HepG2 (cell line): ENCODE results near the gene TMED6. TPM values are rescaled to one million over a fixed set of nuclear protein-coding genes. Genes with fewer than 3 reads are reported as not detected.
A peak's percentile ranks its signal among the peaks of the same experiment; 100 is the strongest.

Experiments
- EZH2 ChIP-seq: conservative IDR thresholded peaks from 2 replicates; pipeline ENCODE4 v1.6.1; 2012; ENCODE audit warnings: mild to moderate bottlenecking, low read depth, low read length, moderate library complexity
- LCORL ChIP-seq, 2 experiments: fragments of 450-650 bp in 1 of 2; sonication (generic) in 1 of 2; formaldehyde crosslinking in 1 of 2; IDR thresholded peaks; 2 replicates each; pipeline versions ENCODE4 v1.5.0 to v1.6.1; 2017 to 2020; ENCODE audit warnings: antibody characterized with exemption in 1 of 2, missing genetic modification reagents in 1 of 2
- PCBP2 ChIP-seq: fragments of 200-400 bp; formaldehyde crosslinking; optimal IDR thresholded peaks from 2 replicates; pipeline ENCODE3; 2018; ENCODE audit warnings: low read length, low read depth; ENCODE audit not compliant: poor library complexity, severe bottlenecking
- POGZ ChIP-seq: sonication (generic); formaldehyde crosslinking; IDR thresholded peaks from 2 replicates; pipeline ENCODE4 v1.4.0; 2020; ENCODE audit warnings: mild to moderate bottlenecking, missing genetic modification reagents
- RARA ChIP-seq: IDR thresholded peaks from 2 replicates; pipeline ENCODE4 v1.6.1; 2016; ENCODE audit warnings: missing genetic modification reagents, missing compliant biosample characterization
- SMYD3 ChIP-seq: sonication (generic); formaldehyde crosslinking; IDR thresholded peaks from 2 replicates; pipeline ENCODE4 v1.8.1; 2023; ENCODE audit warnings: mild to moderate bottlenecking, missing genetic modification reagents
- ZEB1 ChIP-seq: IDR thresholded peaks from 2 replicates; pipeline ENCODE4 v1.6.1; 2012; ENCODE audit warnings: mild to moderate bottlenecking, low read depth, inconsistent platforms; ENCODE audit not compliant: insufficient replicate concordance
- ZFP37 ChIP-seq: sonication (generic); formaldehyde crosslinking; IDR thresholded peaks from 2 replicates; pipeline ENCODE4 v1.4.0; 2020; ENCODE audit warnings: missing genetic modification reagents, borderline replicate concordance
- ZFYVE20 ChIP-seq: sonication (generic); formaldehyde crosslinking; IDR thresholded peaks from 2 replicates; pipeline ENCODE4 v1.8.0; 2023; ENCODE audit warnings: low read depth, mild to moderate bottlenecking, moderate library complexity, missing genetic modification reagents, borderline replicate concordance
- ZNF20 ChIP-seq: sonication (generic); formaldehyde crosslinking; IDR thresholded peaks from 2 replicates; pipeline ENCODE4 v1.4.0; 2020; ENCODE audit warnings: mild to moderate bottlenecking, moderate library complexity, missing genetic modification reagents
- ZNF253 ChIP-seq: sonication (generic); formaldehyde crosslinking; IDR thresholded peaks from 2 replicates; pipeline ENCODE4 v1.8.0; 2022; ENCODE audit warnings: mild to moderate bottlenecking, missing genetic modification reagents, borderline replicate concordance
- ZNF644 ChIP-seq: IDR thresholded peaks from 2 replicates; pipeline ENCODE4 v1.6.1; 2016; ENCODE audit warnings: low read depth
- polyA plus RNA-seq, 8 experiments: library from polyadenylated mRNA; depleted of rRNA in 3 of 8; stranded (reverse) in 7 of 8; unstranded in 1 of 8; fragments of >200 nt; fragmentation: Illumina TruSeq in 4 of 8; extraction: Trizol in 4 of 8; gene quantifications; 2 replicates each; pipeline versions ENCODE4 v1.2.1 to v1.2.3, GENCODE V29; 2011 to 2016; ENCODE audit warnings: low read depth in 4 of 8, missing spikeins in 1 of 8, mixed read lengths in 1 of 8; ENCODE audit not compliant: insufficient read depth in 1 of 8
- total RNA-seq, 5 experiments: library from RNA; depleted of rRNA; stranded (reverse); fragments of >200 nt; fragmentation: Illumina TruSeq; extraction: Trizol; gene quantifications; 2 replicates each; pipeline ENCODE4 v1.2.3, GENCODE V29; 2016; ENCODE audit warnings: low read depth in 1 of 5
- TF ChIP-seq, protein P1 (sequence below): IDR thresholded peaks from 2 replicates; pipeline ENCODE4 v1.6.1; 2016; ENCODE audit warnings: low read depth, missing genetic modification reagents, missing compliant biosample characterization
- TF ChIP-seq, protein P2 (sequence below): IDR thresholded peaks from 2 replicates; pipeline ENCODE4 v1.6.1; 2016
- TF ChIP-seq, protein P3 (sequence below): sonication (generic); formaldehyde crosslinking; IDR thresholded peaks from 2 replicates; pipeline ENCODE4 v1.4.0; 2020; ENCODE audit warnings: missing genetic modification reagents, low read depth, mild to moderate bottlenecking, borderline replicate concordance
- TF ChIP-seq, protein P4 (sequence below): sonication (generic); formaldehyde crosslinking; IDR thresholded peaks from 2 replicates; pipeline ENCODE4 v1.4.0; 2020; ENCODE audit warnings: mild to moderate bottlenecking, missing genetic modification reagents

The TMED6 gene
- total and polyA plus RNA-seq, 2 of the 13 experiments (the other 11 are each of a cell fraction or from before 2014, with no cell fraction given): 9.8 to 14.4 TPM

DNA sequence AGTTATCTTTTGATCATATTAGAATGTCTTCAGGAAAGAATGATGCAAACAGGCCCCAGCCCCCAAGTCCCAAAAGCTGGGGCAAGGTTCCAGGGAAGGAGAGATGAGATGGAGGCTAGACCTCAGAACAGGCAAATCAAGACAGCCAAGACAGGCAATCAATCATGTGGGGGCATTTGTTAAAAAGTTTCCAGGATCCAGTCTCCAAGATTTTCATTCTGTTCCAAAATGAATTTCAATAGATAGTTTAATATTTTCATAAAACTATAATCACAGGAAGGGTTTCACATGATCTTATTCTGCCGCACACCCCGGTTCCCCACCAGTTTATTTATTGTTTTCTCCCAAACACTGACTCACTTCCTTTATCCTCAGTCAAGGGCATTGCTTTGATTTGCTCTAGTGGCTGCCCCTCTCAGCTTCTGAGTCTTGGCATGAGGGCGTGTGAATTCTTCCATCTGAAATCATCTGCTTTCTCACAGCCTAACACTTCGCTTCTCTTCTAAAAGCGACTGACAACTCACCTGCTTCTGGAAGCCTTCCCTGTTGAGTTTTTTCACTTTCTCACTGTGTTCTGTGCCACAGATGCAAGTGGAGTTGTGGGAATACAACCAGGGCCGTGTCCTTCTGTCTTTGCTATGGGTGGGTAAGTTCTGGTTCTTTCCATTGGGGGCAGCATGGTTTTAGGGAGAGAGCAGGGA, 46.4 kb upstream of the TMED6 start (continued):
- TF ChIP-seq, protein P1, sequence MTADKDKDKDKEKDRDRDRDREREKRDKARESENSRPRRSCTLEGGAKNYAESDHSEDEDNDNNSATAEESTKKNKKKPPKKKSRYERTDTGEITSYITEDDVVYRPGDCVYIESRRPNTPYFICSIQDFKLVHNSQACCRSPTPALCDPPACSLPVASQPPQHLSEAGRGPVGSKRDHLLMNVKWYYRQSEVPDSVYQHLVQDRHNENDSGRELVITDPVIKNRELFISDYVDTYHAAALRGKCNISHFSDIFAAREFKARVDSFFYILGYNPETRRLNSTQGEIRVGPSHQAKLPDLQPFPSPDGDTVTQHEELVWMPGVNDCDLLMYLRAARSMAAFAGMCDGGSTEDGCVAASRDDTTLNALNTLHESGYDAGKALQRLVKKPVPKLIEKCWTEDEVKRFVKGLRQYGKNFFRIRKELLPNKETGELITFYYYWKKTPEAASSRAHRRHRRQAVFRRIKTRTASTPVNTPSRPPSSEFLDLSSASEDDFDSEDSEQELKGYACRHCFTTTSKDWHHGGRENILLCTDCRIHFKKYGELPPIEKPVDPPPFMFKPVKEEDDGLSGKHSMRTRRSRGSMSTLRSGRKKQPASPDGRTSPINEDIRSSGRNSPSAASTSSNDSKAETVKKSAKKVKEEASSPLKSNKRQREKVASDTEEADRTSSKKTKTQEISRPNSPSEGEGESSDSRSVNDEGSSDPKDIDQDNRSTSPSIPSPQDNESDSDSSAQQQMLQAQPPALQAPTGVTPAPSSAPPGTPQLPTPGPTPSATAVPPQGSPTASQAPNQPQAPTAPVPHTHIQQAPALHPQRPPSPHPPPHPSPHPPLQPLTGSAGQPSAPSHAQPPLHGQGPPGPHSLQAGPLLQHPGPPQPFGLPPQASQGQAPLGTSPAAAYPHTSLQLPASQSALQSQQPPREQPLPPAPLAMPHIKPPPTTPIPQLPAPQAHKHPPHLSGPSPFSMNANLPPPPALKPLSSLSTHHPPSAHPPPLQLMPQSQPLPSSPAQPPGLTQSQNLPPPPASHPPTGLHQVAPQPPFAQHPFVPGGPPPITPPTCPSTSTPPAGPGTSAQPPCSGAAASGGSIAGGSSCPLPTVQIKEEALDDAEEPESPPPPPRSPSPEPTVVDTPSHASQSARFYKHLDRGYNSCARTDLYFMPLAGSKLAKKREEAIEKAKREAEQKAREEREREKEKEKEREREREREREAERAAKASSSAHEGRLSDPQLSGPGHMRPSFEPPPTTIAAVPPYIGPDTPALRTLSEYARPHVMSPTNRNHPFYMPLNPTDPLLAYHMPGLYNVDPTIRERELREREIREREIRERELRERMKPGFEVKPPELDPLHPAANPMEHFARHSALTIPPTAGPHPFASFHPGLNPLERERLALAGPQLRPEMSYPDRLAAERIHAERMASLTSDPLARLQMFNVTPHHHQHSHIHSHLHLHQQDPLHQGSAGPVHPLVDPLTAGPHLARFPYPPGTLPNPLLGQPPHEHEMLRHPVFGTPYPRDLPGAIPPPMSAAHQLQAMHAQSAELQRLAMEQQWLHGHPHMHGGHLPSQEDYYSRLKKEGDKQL (CRISPR knock-in tag): no peak
- TF ChIP-seq, protein P2, sequence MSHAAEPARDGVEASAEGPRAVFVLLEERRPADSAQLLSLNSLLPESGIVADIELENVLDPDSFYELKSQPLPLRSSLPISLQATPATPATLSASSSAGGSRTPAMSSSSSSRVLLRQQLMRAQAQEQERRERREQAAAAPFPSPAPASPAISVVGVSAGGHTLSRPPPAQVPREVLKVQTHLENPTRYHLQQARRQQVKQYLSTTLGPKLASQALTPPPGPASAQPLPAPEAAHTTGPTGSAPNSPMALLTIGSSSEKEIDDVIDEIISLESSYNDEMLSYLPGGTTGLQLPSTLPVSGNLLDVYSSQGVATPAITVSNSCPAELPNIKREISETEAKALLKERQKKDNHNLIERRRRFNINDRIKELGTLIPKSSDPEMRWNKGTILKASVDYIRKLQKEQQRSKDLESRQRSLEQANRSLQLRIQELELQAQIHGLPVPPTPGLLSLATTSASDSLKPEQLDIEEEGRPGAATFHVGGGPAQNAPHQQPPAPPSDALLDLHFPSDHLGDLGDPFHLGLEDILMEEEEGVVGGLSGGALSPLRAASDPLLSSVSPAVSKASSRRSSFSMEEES (CRISPR knock-in tag): 0 out of 2 replicates have a peak, but pooled peaks have one; percentile 37
- no peak for TF ChIP-seq ZFYVE20 (CRISPR knock-in tag)
- TF ChIP-seq ZNF253 (CRISPR knock-in tag): no peak
- 0 out of 2 replicates have a peak, but pooled peaks have one; percentile 65 for TF ChIP-seq SMYD3 (CRISPR knock-in tag)
- TF ChIP-seq LCORL (IDR thresholded peaks at IDR 0.05): no peak
- no peak for TF ChIP-seq LCORL (CRISPR knock-in tag; IDR thresholded peaks at IDR 0.05)
- no peak for TF ChIP-seq EZH2
- no peak; the same call in 1 of the 2 replicates for TF ChIP-seq RARA
- TF ChIP-seq ZNF644: peak; percentile 67; the same call in 1 of the 2 replicates
- TF ChIP-seq ZEB1: no peak
- TF ChIP-seq, protein P3, sequence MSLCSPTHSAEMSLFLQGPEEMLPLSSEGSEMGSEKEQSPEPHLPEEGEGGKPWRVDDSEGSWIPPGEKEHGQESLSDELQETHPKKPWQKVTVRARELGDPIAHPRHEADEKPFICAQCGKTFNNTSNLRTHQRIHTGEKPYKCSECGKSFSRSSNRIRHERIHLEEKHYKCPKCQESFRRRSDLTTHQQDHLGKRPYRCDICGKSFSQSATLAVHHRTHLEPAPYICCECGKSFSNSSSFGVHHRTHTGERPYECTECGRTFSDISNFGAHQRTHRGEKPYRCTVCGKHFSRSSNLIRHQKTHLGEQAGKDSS: no peak
- no peak for TF ChIP-seq ZNF20 (CRISPR knock-in tag)
- TF ChIP-seq, protein P4, sequence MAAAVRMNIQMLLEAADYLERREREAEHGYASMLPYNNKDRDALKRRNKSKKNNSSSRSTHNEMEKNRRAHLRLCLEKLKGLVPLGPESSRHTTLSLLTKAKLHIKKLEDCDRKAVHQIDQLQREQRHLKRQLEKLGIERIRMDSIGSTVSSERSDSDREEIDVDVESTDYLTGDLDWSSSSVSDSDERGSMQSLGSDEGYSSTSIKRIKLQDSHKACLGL (CRISPR knock-in tag): no peak
- no peak for TF ChIP-seq ZFP37
- TF ChIP-seq POGZ (CRISPR knock-in tag): peak; percentile 42; the same call in 1 of the 2 replicates
- no peak for TF ChIP-seq PCBP2
